Suprapubic skin (tissue), 4 donors: ENCODE data around the gene ZNF592. TPM values are rescaled to one million over a fixed set of nuclear protein-coding genes. Genes with fewer than 3 reads are reported as not detected.

ENCODE experiments used
- DNase-seq, 2 donors: peaks; one replicate each; pipeline ENCODE4 v3.0.0-alpha.2; 2019; ENCODE audit warnings: low spot score in 2 of 2
- H3K27ac ChIP-seq: fragments of 200-600 bp; sonication (generic); one replicate; pipeline ENCODE4 v1.5.1; 2019
- H3K27me3 ChIP-seq: fragments of 200-600 bp; sonication (generic); one replicate; pipeline ENCODE4 v1.5.1; 2019
- H3K36me3 ChIP-seq: fragments of 200-600 bp; sonication (generic); one replicate; pipeline ENCODE4 v1.5.1; 2019
- H3K4me1 ChIP-seq: fragments of 200-600 bp; sonication (generic); one replicate; pipeline ENCODE4 v1.5.1; 2019
- H3K4me3 ChIP-seq: fragments of 200-600 bp; sonication (generic); one replicate; pipeline ENCODE4 v1.5.1; 2019; ENCODE audit warnings: mild to moderate bottlenecking
- H3K9me3 ChIP-seq: fragments of 200-600 bp; sonication (generic); one replicate; pipeline ENCODE4 v1.5.1; 2019
- EP300 ChIP-seq: sonication (generic); formaldehyde crosslinking; IDR thresholded peaks from one replicate; pipeline ENCODE4 v1.6.1; 2017; ENCODE audit warnings: antibody characterized with exemption
- POLR2A ChIP-seq, 2 donors: fragments of 450-650 bp; IDR thresholded peaks; one replicate each; pipeline ENCODE4 v1.6.1; 2017; ENCODE audit warnings: antibody characterized with exemption in 2 of 2, mild to moderate bottlenecking in 2 of 2, moderate library complexity in 2 of 2
- POLR2AphosphoS5 ChIP-seq, 3 donors: sonication (generic); formaldehyde crosslinking; IDR thresholded peaks; one replicate each; pipeline ENCODE4 v1.6.1; 2017; ENCODE audit warnings: antibody characterized with exemption in 3 of 3
- WGBS: methylation state at CpG from one replicate; pipeline ENCODE4 v1.1.5; 2018; 5-methylcytosine and 5-hydroxymethylcytosine counted together
- total RNA-seq, 4 donors: library from RNA; depleted of rRNA; stranded (reverse); fragments of >200 nt; gene quantifications; one replicate each; pipeline ENCODE4 v1.1.0, GENCODE V29; 2016
- TF ChIP-seq, protein P1 (sequence below), 2 donors: fragments of 200-600 bp in 1 of 2; fragments of 450-650 bp in 1 of 2; sonication (generic) in 1 of 2; IDR thresholded peaks; one replicate each; pipeline ENCODE4 v1.5.1; 2016 to 2019; ENCODE audit warnings: antibody characterized with exemption in 2 of 2, mild to moderate bottlenecking in 1 of 2, moderate library complexity in 1 of 2

Gene ZNF592
- total RNA-seq, 4 donors from 2014 or later = 23.1 to 37.2 (median 30.7) TPM

DNA sequence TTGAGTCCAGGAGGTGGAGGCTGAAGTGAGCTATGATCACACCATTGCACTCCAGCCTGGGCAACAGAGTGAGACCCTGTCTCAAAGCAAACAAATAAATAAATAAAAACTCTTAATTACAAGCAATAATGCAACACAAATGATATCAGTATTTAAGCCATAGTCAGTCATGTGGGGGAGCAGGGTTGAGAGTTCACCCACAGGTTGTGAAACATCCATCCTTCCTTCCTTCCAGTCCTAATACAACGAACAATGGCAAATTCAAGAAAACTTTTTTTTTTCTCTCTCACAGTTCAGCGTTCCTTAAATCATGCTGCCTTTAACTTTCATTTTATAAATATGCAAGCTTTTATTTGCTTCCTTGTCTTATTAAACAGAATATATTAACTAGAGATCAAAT, 24.1 kb downstream of the ZNF592 start:
- TF ChIP-seq EP300 (no peak), POLR2A (IDR thresholded peaks at IDR 0.05) (no peak), POLR2AphosphoS5 (IDR thresholded peaks at IDR 0.05) (no peak)
- TF ChIP-seq, protein P1, sequence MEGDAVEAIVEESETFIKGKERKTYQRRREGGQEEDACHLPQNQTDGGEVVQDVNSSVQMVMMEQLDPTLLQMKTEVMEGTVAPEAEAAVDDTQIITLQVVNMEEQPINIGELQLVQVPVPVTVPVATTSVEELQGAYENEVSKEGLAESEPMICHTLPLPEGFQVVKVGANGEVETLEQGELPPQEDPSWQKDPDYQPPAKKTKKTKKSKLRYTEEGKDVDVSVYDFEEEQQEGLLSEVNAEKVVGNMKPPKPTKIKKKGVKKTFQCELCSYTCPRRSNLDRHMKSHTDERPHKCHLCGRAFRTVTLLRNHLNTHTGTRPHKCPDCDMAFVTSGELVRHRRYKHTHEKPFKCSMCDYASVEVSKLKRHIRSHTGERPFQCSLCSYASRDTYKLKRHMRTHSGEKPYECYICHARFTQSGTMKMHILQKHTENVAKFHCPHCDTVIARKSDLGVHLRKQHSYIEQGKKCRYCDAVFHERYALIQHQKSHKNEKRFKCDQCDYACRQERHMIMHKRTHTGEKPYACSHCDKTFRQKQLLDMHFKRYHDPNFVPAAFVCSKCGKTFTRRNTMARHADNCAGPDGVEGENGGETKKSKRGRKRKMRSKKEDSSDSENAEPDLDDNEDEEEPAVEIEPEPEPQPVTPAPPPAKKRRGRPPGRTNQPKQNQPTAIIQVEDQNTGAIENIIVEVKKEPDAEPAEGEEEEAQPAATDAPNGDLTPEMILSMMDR (IDR thresholded peaks at IDR 0.05) = no peak
- H3K27ac ChIP-seq = no peak overlapping the region
- H3K27me3 ChIP-seq = no peaks in the 10 kb centered on the region
- H3K36me3 ChIP-seq = peaks cover 32% of the 10 kb centered on the region
- no peak for DNase-seq
- 59% methylated on average over 2 of the region's 2 CpGs for WGBS
- H3K4me3 ChIP-seq = no peak overlapping the region
- no peaks in the 10 kb centered on the region for H3K9me3 ChIP-seq
- H3K4me1 ChIP-seq = peaks cover 6% of the 10 kb centered on the region

GRCh38 chr15:84773716-84774115, 25.3 kb downstream of the ZNF592 start:
- H3K27me3 ChIP-seq = no peaks in the 10 kb centered on the region
- H3K27ac ChIP-seq = no peak overlapping the region
- TF ChIP-seq, protein P1 (IDR thresholded peaks at IDR 0.05) = no peak
- TF ChIP-seq POLR2A (IDR thresholded peaks at IDR 0.05) (no peak), EP300 (no peak), POLR2AphosphoS5 (IDR thresholded peaks at IDR 0.05) (no peak)
- 96% methylated on average over 3 of the region's 3 CpGs for WGBS
- peaks cover 25% of the 10 kb centered on the region for H3K36me3 ChIP-seq
- H3K4me3 ChIP-seq = no peak overlapping the region
- no peaks in the 10 kb centered on the region for H3K9me3 ChIP-seq
- DNase-seq = no peak
- peaks cover 6% of the 10 kb centered on the region for H3K4me1 ChIP-seq

DNA sequence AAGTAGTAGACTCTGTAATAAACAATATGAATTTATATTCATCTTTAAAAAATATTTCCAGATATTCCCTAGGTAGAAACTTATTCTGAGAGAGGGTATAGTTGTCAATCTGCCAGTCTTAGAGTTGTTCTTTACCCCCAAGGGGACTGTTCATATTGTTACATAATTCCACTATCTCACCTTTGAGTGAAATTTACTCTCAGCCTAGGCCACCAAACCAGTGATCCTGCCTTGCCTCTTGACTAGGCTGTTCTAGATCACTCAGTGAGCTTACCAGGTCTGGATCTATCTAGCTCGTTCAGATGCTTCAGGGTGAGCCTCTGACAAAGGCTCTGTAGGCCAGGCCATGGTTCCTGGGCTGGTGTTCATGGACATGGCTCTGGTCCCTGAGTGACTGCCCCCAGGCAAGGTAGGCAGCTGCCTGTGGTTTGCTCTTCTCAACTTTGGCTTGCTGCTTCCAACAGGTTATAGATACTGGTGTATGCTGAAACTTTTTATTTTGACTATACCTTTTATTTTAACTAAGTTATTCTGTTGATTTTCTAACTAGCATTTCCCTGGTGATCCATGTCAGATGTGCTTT, 27.6 kb downstream of the ZNF592 start:
- Histone ChIP-seq H3K9me3 (no peaks in the 10 kb centered on the region), H3K36me3 (peaks cover 11% of the 10 kb centered on the region), H3K4me3 (no peak overlapping the region), H3K27ac (no peak overlapping the region), H3K4me1 (peaks cover 6% of the 10 kb centered on the region), H3K27me3 (no peaks in the 10 kb centered on the region)
- no peak for DNase-seq
- 64% methylated on average over 1 of the region's 1 CpG for WGBS
- TF ChIP-seq, protein P1 (IDR thresholded peaks at IDR 0.05) = no peak
- TF ChIP-seq POLR2A (IDR thresholded peaks at IDR 0.05) (no peak), EP300 (no peak), POLR2AphosphoS5 (IDR thresholded peaks at IDR 0.05) (no peak)

- no peak overlapping the region for H3K4me3 ChIP-seq
- peaks cover 21% of the 10 kb centered on the region for H3K36me3 ChIP-seq
- H3K4me1 ChIP-seq = peaks cover 6% of the 10 kb centered on the region
- DNase-seq = no peak
- WGBS = 89% methylated on average over 13 of the region's 13 CpGs
- H3K9me3 ChIP-seq = no peaks in the 10 kb centered on the region
- TF ChIP-seq, protein P1 (IDR thresholded peaks at IDR 0.05) = no peak
- TF ChIP-seq EP300 (no peak), POLR2AphosphoS5 (IDR thresholded peaks at IDR 0.05) (no peak), POLR2A (IDR thresholded peaks at IDR 0.05) (no peak)
- no peaks in the 10 kb centered on the region for H3K27me3 ChIP-seq
- no peak overlapping the region for H3K27ac ChIP-seq
Measured at GRCh38 chr15:84778194-84778593, 29.8 kb downstream of the ZNF592 start.

- Histone ChIP-seq H3K27me3 (no peaks in the 10 kb centered on the region), H3K4me1 (peaks cover 6% of the 10 kb centered on the region), H3K4me3 (no peak overlapping the region), H3K27ac (no peak overlapping the region), H3K9me3 (no peaks in the 10 kb centered on the region), H3K36me3 (peaks cover 40% of the 10 kb centered on the region)
- no peak for TF ChIP-seq POLR2A (IDR thresholded peaks at IDR 0.05)
- TF ChIP-seq, protein P1 (IDR thresholded peaks at IDR 0.05) = no peak
- WGBS = 92% methylated on average over 3 of the region's 3 CpGs
- no peak for DNase-seq
Measured at GRCh38 chr15:84780492-84780891, 32.1 kb downstream of the ZNF592 start.
